GM21390 (cell line): ENCODE data around the gene CD27.
"Not testable (repeated sequence)": the region's sequence is repeated elsewhere in the genome, so short reads cannot be mapped to it uniquely, and the experiment has no call there.

Experiments
- ATAC-seq: cut with Tn5 transposase; IDR thresholded peaks from one replicate; pipeline ENCODE4 v1.9.1; 2021; ENCODE audit not compliant: unreplicated experiment

Gene CD27

GRCh38 chr12:6461401-6462233 is 16.9 kb downstream of the CD27 start:
- ATAC-seq = peak; percentile 80

GRCh38 chr12:6462234-6462995 is 17.7 kb downstream of the CD27 start:
- ATAC-seq = peak; percentile 1

GRCh38 chr12:6463216-6463615 is 18.5 kb downstream of the CD27 start:
- ATAC-seq = no peak

GRCh38 chr12:6463858-6464257 is 19.1 kb downstream of the CD27 start:
- ATAC-seq = no peak

GRCh38 chr12:6464531-6464930 is 19.8 kb downstream of the CD27 start:
- no peak for ATAC-seq

GRCh38 chr12:6465467-6466183 is 20.9 kb downstream of the CD27 start:
- no peak for ATAC-seq

- ATAC-seq = no peak
These were observed 21.4 kb downstream of the CD27 start for GRCh38 chr12:6466184-6466573.

GRCh38 chr12:6466751-6467150 is 22.0 kb downstream of the CD27 start:
- not testable (repeated sequence) for ATAC-seq

- ATAC-seq = not testable (repeated sequence)
These were observed 23.0 kb downstream of the CD27 start for GRCh38 chr12:6467571-6468282.

GRCh38 chr12:6468283-6468575 is 23.5 kb downstream of the CD27 start:
- no peak for ATAC-seq

- ATAC-seq = no peak
These were observed 24.3 kb downstream of the CD27 start for GRCh38 chr12:6469092-6469491.

- no peak for ATAC-seq
These were observed 25.0 kb downstream of the CD27 start for GRCh38 chr12:6469609-6470374.

GRCh38 chr12:6470375-6471163 is 25.8 kb downstream of the CD27 start, which contains the start of gene VAMP1:
VAMP1 (minus strand) TSS chr12:6470677; CDS start chr12:6470531, 146 bp downstream.
- peak; percentile 87 for ATAC-seq

- ATAC-seq = no peak
These were observed 27.2 kb downstream of the CD27 start for GRCh38 chr12:6471989-6472360.

- no peak for ATAC-seq
These were observed 27.7 kb downstream of the CD27 start for GRCh38 chr12:6472491-6472890.

- ATAC-seq = not testable (repeated sequence)
These were observed 30.6 kb downstream of the CD27 start for GRCh38 chr12:6475233-6475975.

- ATAC-seq = no peak
These were observed 31.7 kb downstream of the CD27 start for GRCh38 chr12:6476489-6476888.

- ATAC-seq = not testable (repeated sequence)
These were observed 33.0 kb downstream of the CD27 start for GRCh38 chr12:6477601-6478377.
